ENCODE data around the gene RASA3. TPM values are rescaled to one million over a fixed set of nuclear protein-coding genes. Genes with fewer than 3 reads are reported as not detected.

Gene RASA3
- total RNA-seq, 3 donors from 2014 or later = 7.9 to 19.0 (median 8.4) TPM

DNA sequence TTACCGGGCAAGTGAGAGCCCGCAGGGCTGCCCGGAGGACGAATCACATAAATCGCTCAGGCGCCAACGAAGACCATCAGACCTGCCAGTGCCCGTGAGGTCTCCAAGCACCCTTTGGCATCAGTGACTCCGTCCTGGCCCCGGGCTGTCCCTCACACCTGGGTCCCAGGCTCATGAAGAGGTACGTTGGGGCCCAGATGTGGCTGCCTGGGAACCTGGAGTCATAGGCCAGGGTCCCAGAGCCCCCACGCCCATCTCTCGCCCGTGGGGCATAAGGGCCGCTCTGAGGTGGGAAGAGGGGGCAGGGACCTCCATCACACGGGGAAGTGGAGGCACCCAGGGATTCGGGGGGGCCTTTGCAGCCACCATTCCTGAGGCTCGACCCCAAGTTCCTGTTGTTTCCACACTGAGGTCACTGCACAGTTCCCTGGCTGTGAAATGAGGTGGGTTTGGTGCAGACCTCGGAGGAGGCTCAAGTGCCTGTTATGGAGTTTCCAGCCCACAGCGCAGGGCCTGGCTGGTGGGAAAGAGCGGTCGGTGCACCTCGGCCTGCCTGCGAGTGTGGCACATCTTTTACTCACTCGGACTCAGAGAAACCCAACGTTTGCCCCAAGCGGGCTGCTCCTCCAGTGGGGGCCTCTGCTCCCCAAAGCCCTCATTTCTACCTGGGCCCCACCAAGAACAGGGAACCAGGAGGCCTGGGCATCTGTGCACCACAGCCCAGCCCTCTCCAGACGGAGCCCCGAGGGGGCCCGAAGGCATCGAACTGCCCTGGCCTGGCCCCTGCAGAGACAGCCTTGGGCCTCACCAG lies 122.6 kb downstream of the RASA3 start:
- no peaks in the 10 kb centered on the region for H3K4me1 ChIP-seq (ENCODE audit: low read depth)
- intact Hi-C loops (cut with DNase I, micrococcal nuclease) = no loop called here
- DNase-seq = peak in 1 of 3 donors; percentile 38
- H3K9me3 ChIP-seq = no peaks in the 10 kb centered on the region
- no peak overlapping the region for H3K4me3 ChIP-seq
- TF ChIP-seq, protein P1, sequence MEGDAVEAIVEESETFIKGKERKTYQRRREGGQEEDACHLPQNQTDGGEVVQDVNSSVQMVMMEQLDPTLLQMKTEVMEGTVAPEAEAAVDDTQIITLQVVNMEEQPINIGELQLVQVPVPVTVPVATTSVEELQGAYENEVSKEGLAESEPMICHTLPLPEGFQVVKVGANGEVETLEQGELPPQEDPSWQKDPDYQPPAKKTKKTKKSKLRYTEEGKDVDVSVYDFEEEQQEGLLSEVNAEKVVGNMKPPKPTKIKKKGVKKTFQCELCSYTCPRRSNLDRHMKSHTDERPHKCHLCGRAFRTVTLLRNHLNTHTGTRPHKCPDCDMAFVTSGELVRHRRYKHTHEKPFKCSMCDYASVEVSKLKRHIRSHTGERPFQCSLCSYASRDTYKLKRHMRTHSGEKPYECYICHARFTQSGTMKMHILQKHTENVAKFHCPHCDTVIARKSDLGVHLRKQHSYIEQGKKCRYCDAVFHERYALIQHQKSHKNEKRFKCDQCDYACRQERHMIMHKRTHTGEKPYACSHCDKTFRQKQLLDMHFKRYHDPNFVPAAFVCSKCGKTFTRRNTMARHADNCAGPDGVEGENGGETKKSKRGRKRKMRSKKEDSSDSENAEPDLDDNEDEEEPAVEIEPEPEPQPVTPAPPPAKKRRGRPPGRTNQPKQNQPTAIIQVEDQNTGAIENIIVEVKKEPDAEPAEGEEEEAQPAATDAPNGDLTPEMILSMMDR (IDR thresholded peaks at IDR 0.05) = no peak
- no peak for ATAC-seq
- no peaks in the 10 kb centered on the region for H3K36me3 ChIP-seq (ENCODE audit: low read depth)

DNA sequence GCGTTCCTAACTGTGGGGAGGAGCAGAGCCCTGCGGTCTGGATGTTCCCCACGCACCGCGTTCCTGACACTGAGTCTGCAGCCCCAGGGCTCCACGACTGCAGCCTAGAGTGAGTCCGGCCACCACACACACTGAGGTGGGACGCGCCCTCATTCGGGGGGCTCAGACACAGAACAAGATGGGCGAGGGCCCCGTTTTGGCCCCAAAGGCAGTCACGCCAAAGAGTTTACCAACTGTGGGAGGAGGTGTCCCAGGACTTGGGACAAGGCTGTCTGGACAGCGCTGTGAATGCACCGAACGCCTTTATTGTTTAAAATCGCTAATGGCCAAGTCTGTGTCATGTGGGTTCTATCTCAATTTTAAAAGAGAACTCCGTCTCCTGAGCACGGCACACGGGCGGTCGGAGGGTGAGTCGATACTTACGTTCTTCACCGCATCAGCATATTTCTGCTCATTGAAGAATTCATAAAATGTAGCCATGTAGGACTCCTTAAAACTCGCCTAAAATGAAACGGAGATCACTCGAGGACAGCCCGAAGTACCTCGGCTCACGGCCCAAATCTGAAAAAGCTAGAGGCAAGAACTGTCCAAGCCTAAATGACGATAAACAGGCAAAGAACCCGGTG lies 123.3 kb downstream of the RASA3 start:
- Histone ChIP-seq H3K36me3 (ENCODE audit: low read depth) (no peaks in the 10 kb centered on the region), H3K4me1 (ENCODE audit: low read depth) (no peaks in the 10 kb centered on the region), H3K4me3 (no peak overlapping the region), H3K9me3 (no peaks in the 10 kb centered on the region)
- ATAC-seq (no peak), DNase-seq (peak in 1 of 3 donors; percentile 15)
- TF ChIP-seq, protein P1 (IDR thresholded peaks at IDR 0.05) = no peak
- intact Hi-C loops (cut with DNase I, micrococcal nuclease) = no loop called here

DNA sequence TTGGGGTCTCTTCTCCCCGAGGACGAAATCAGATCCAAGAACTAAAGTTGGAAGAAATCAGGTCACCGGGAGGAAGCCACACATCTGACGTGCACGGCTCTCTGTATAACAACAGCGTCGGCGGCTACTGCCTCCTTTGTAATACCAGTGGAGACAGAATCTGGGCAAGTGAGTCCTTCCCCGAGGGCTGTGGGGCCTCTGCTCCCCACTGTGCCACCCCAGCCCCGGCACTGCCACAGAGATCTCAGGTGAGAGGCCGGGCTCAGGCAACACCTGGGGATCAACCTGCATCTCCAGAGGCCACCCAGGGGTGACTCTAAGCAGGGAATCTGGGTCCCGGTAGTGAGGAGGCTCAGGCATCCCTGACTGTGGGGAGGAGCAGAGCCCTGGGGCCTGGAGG lies 124.9 kb downstream of the RASA3 start:
- no peaks in the 10 kb centered on the region for H3K9me3 ChIP-seq
- TF ChIP-seq, protein P1 (IDR thresholded peaks at IDR 0.05) = no peak
- H3K36me3 ChIP-seq (ENCODE audit: low read depth) = no peaks in the 10 kb centered on the region
- peak in 1 of 3 donors; percentile 22 for DNase-seq
- intact Hi-C loops (cut with DNase I, micrococcal nuclease) = no loop called here
- no peaks in the 10 kb centered on the region for H3K4me1 ChIP-seq (ENCODE audit: low read depth)
- ATAC-seq = no peak
- no peak overlapping the region for H3K4me3 ChIP-seq

DNA sequence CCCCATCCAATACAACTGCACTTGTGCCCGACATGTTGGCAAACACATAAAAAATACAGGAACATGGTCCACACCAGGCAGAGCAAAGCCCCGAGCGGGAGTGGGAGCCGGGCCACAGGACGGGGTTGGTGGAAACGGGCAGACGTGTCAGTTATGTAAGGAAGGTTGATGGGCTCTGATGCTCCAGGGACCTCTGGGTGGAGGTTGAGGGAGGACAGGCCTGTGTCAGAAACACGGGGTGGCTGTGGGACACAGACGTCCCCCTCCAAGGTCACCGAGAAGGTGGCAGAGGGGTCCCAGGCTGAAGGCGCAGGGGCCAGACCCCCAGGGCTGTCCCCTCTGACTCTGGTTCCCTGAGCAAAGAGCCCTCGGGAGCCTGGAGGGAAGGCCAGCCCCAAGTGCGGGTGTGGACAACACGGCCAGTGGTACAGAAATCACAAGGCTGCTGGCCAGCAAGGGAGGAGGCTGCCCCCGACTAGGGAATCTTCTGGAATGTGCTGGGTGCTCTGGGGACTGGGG lies 127.2 kb downstream of the RASA3 start:
- TF ChIP-seq, protein P1 (IDR thresholded peaks at IDR 0.05) = no peak
- Histone ChIP-seq H3K9me3 (no peaks in the 10 kb centered on the region), H3K4me3 (no peak overlapping the region), H3K36me3 (ENCODE audit: low read depth) (no peaks in the 10 kb centered on the region), H3K4me1 (ENCODE audit: low read depth) (no peaks in the 10 kb centered on the region)
- peak in 2 of 3 donors; percentile 5 to 38 for DNase-seq
- no peak for ATAC-seq
- intact Hi-C loops (cut with DNase I, micrococcal nuclease) = no loop called here

DNA sequence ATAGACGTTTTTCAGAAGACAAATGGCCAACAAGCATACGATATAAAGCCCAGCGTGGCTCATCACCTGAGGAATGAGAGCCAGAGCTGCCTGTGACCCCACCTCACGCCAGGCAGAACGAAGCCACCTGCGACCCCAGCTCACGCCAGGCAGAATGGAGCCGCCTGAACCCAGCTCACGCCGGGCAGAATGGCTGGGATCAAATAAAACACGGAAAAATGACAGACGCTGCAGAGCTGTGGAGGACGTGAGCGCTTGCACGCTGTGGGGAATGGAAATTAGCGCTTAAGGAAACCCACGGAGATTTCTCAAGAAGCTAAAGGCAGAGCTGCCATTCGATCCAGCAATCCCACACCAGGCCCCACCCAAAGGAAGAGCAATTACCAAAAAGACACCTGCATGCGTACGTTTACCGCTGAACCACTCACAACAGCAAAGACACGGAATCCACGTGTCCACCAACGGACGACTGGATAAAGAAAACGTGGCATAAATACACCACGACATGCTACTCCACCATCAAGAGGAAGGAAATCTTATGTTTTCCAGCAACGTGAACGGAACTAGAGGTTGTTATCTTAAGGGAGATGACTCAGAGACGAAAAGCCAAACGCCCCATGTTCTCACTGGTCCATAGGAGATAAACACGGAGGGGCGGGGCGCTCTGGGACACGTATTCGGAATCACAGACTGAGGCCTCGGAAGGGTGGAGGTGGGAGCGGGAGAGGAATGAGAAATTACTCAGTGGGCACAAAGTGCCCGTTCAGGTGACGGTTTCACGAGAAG lies 127.8 kb downstream of the RASA3 start:
- TF ChIP-seq, protein P1 (IDR thresholded peaks at IDR 0.05) = no peak
- Histone ChIP-seq H3K4me1 (ENCODE audit: low read depth) (no peaks in the 10 kb centered on the region), H3K36me3 (ENCODE audit: low read depth) (no peaks in the 10 kb centered on the region), H3K9me3 (no peaks in the 10 kb centered on the region), H3K4me3 (no peak overlapping the region)
- DNase-seq (peak in 2 of 3 donors; percentile 12 to 22), ATAC-seq (no peak)
- intact Hi-C loops (cut with DNase I, micrococcal nuclease) = no loop called here

All from mucosa of descending colon (tissue), 3 donors.